Measurements from ENCODE around the gene RHBG. TPM values are rescaled to one million over a fixed set of nuclear protein-coding genes. Genes with fewer than 3 reads are reported as not detected.

Gene RHBG
- total and polyA plus RNA-seq, 2 donors, result 0.05 to 0.37 TPM

GRCh38 chr1:156388174-156389137 is 19.4 kb downstream of the RHBG start:
- H3K36me3 ChIP-seq (ENCODE audit: control insufficient read depth in 2 of 2, insufficient read depth in 2 of 2, low read length in 1 of 2), result no peaks in the 10 kb centered on the region
- peaks cover 43 to 79% of the 10 kb centered on the region in 2 donors for H3K27me3 ChIP-seq (ENCODE audit: control insufficient read depth in 2 of 2, insufficient read depth in 1 of 2, low read length in 1 of 2)
- WGBS, result 17% methylated on average over 73 of the region's 73 CpGs
- no peak overlapping the region for H3K27ac ChIP-seq (ENCODE audit: low read depth in 1 of 2, low read length in 1 of 2)
- peaks cover 0 to 5% of the 10 kb centered on the region in 2 donors for H3K4me1 ChIP-seq (ENCODE audit: control insufficient read depth in 2 of 2, insufficient read depth in 2 of 2, low read length in 2 of 2)
- no peak for DNase-seq (ENCODE audit: low read depth in 6 of 9, low spot score in 9 of 9)
- H3K4me3 ChIP-seq (ENCODE audit: low read length in 2 of 2), result no peak overlapping the region
- no peaks in the 10 kb centered on the region for H3K9me3 ChIP-seq (ENCODE audit: control insufficient read depth in 2 of 2, insufficient read depth in 1 of 2, low read length in 1 of 2)

- Histone ChIP-seq H3K36me3 (ENCODE audit: control insufficient read depth in 2 of 2, insufficient read depth in 2 of 2, low read length in 1 of 2) (no peaks in the 10 kb centered on the region), H3K9me3 (ENCODE audit: control insufficient read depth in 2 of 2, insufficient read depth in 1 of 2, low read length in 1 of 2) (no peaks in the 10 kb centered on the region), H3K4me3 (ENCODE audit: low read length in 2 of 2) (no peak overlapping the region), H3K4me1 (ENCODE audit: control insufficient read depth in 2 of 2, insufficient read depth in 2 of 2, low read length in 2 of 2) (peaks cover 0 to 5% of the 10 kb centered on the region in 2 donors), H3K27ac (ENCODE audit: low read depth in 1 of 2, low read length in 1 of 2) (no peak overlapping the region), H3K27me3 (ENCODE audit: control insufficient read depth in 2 of 2, insufficient read depth in 1 of 2, low read length in 1 of 2) (peaks cover 45 to 82% of the 10 kb centered on the region in 2 donors)
- WGBS, result 97% methylated on average over 8 of the region's 8 CpGs
- no peak for DNase-seq (ENCODE audit: low read depth in 6 of 9, low spot score in 9 of 9)
Observed at GRCh38 chr1:156389311-156389710, 20.3 kb downstream of the RHBG start.

DNA sequence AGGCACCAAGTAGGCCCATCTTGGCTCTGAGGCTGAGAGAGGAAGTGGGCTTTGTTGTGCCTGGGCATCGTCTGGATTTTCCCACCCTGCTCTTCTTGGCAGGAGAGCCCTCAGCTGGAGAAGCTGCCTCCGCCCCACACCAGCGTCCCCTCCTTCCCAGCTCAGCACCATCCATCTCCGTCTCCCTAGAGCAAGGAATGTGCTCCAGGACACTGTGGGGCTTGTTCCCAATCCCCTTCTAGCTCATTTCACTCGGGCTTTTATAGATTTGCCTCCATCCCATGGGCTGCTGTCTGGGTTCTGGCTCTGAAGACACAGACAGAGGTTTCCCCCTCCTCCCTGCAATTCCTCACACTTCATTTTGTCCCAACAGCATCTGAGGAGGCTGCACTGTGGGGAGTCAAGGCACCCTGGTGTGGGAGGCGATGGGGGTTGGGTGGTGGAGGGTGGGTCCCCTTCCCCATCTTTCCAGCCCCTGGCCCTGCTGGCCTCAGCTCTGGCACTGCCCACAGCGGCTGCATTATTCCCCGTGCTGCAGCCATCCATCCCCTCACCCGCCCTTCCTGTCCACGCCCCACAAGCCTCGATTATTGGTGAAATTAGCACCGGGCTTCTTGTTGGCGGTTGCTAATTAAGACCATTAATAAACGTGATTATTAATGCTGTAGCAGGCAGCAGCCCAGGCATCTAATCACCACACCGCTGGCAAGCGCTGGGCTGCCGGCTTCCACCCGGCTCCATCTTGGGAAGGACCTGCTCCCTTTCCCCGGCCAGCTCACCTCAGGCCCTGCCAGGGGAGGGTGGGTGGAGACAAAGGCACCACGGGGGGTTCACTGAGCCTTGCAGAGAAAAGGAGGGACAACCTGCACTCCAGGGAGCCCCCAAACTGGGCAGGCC is 21.7 kb downstream of the RHBG start:
- no peaks in the 10 kb centered on the region for H3K36me3 ChIP-seq (ENCODE audit: control insufficient read depth in 2 of 2, insufficient read depth in 2 of 2, low read length in 1 of 2)
- no peak for DNase-seq (ENCODE audit: low read depth in 6 of 9, low spot score in 9 of 9)
- WGBS, result 83% methylated on average over 20 of the region's 20 CpGs
- H3K4me1 ChIP-seq (ENCODE audit: control insufficient read depth in 2 of 2, insufficient read depth in 2 of 2, low read length in 2 of 2), result peaks cover 0 to 5% of the 10 kb centered on the region in 2 donors
- H3K27me3 ChIP-seq (ENCODE audit: control insufficient read depth in 2 of 2, insufficient read depth in 1 of 2, low read length in 1 of 2), result peaks cover 47 to 84% of the 10 kb centered on the region in 2 donors
- no peak overlapping the region for H3K4me3 ChIP-seq (ENCODE audit: low read length in 2 of 2)
- H3K27ac ChIP-seq (ENCODE audit: low read depth in 1 of 2, low read length in 1 of 2), result no peak overlapping the region
- no peaks in the 10 kb centered on the region for H3K9me3 ChIP-seq (ENCODE audit: control insufficient read depth in 2 of 2, insufficient read depth in 1 of 2, low read length in 1 of 2)

DNA sequence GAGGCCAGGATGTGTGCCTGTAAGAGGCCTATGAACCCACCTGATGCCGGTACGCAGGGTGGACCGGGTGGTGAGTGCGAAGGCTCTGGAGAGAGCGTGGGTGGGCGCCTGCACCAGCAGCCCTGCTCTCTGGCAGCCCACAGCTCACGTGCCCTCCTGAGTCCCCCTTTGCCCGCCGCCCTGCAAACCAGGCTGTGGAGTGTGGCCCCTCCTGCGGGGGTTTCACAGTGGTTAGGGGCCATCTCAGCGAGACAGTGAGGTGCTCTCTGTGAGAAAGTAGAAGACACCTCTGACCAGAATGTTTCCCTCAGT is 22.3 kb downstream of the RHBG start:
- no peak for DNase-seq (ENCODE audit: low read depth in 6 of 9, low spot score in 9 of 9)
- peaks cover 41 to 82% of the 10 kb centered on the region in 2 donors for H3K27me3 ChIP-seq (ENCODE audit: control insufficient read depth in 2 of 2, insufficient read depth in 1 of 2, low read length in 1 of 2)
- 95% methylated on average over 11 of the region's 11 CpGs for WGBS

GRCh38 chr1:156391701-156392100 is 22.7 kb downstream of the RHBG start:
- Histone ChIP-seq H3K27me3 (ENCODE audit: control insufficient read depth in 2 of 2, insufficient read depth in 1 of 2, low read length in 1 of 2) (peaks cover 39 to 78% of the 10 kb centered on the region in 2 donors), H3K36me3 (ENCODE audit: control insufficient read depth in 2 of 2, insufficient read depth in 2 of 2, low read length in 1 of 2) (no peaks in the 10 kb centered on the region), H3K9me3 (ENCODE audit: control insufficient read depth in 2 of 2, insufficient read depth in 1 of 2, low read length in 1 of 2) (no peaks in the 10 kb centered on the region), H3K4me1 (ENCODE audit: control insufficient read depth in 2 of 2, insufficient read depth in 2 of 2, low read length in 2 of 2) (no peaks in the 10 kb centered on the region), H3K4me3 (ENCODE audit: low read length in 2 of 2) (no peak overlapping the region), H3K27ac (ENCODE audit: low read depth in 1 of 2, low read length in 1 of 2) (no peak overlapping the region)
- 86% methylated on average over 8 of the region's 8 CpGs for WGBS
- no peak for DNase-seq (ENCODE audit: low read depth in 6 of 9, low spot score in 9 of 9)

More for the DNA sequence above, 22.3 kb downstream of the RHBG start:
- H3K36me3 ChIP-seq (ENCODE audit: control insufficient read depth in 2 of 2, insufficient read depth in 2 of 2, low read length in 1 of 2), result no peaks in the 10 kb centered on the region
- no peaks in the 10 kb centered on the region for H3K9me3 ChIP-seq (ENCODE audit: control insufficient read depth in 2 of 2, insufficient read depth in 1 of 2, low read length in 1 of 2)
- H3K27ac ChIP-seq (ENCODE audit: low read depth in 1 of 2, low read length in 1 of 2), result no peak overlapping the region
- H3K4me3 ChIP-seq (ENCODE audit: low read length in 2 of 2), result no peak overlapping the region
- H3K4me1 ChIP-seq (ENCODE audit: control insufficient read depth in 2 of 2, insufficient read depth in 2 of 2, low read length in 2 of 2), result no peaks in the 10 kb centered on the region

- Histone ChIP-seq H3K4me1 (ENCODE audit: control insufficient read depth in 2 of 2, insufficient read depth in 2 of 2, low read length in 2 of 2) (no peaks in the 10 kb centered on the region), H3K27me3 (ENCODE audit: control insufficient read depth in 2 of 2, insufficient read depth in 1 of 2, low read length in 1 of 2) (peaks cover 32 to 72% of the 10 kb centered on the region in 2 donors), H3K4me3 (ENCODE audit: low read length in 2 of 2) (no peak overlapping the region), H3K36me3 (ENCODE audit: control insufficient read depth in 2 of 2, insufficient read depth in 2 of 2, low read length in 1 of 2) (no peaks in the 10 kb centered on the region), H3K27ac (ENCODE audit: low read depth in 1 of 2, low read length in 1 of 2) (no peak overlapping the region), H3K9me3 (ENCODE audit: control insufficient read depth in 2 of 2, insufficient read depth in 1 of 2, low read length in 1 of 2) (no peaks in the 10 kb centered on the region)
- DNase-seq (ENCODE audit: low read depth in 6 of 9, low spot score in 9 of 9), result no peak
- WGBS, result 87% methylated on average over 13 of the region's 13 CpGs
Observed at GRCh38 chr1:156392452-156392853, 23.4 kb downstream of the RHBG start.

DNA sequence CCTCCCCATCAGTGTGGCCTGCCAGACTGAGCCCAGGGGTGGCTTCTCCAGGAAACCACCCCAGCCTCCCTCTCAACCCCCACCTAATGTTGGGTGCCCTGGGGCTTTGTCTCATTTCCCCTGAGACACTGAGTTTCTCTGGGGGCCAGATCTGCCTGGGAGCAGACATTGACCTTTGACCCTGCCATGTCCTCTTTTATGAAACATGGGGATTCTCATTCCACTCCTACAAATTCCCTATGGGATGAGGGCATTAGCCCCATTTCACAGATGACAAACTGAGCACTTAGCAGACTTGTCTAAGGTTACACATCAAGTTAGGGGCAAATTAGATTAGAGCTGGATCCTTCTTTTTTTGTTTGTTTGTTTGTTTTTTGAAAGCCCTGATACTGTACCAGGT is 24.1 kb downstream of the RHBG start:
- H3K9me3 ChIP-seq (ENCODE audit: control insufficient read depth in 2 of 2, insufficient read depth in 1 of 2, low read length in 1 of 2), result no peaks in the 10 kb centered on the region
- H3K4me3 ChIP-seq (ENCODE audit: low read length in 2 of 2), result no peak overlapping the region
- peaks cover 26 to 66% of the 10 kb centered on the region in 2 donors for H3K27me3 ChIP-seq (ENCODE audit: control insufficient read depth in 2 of 2, insufficient read depth in 1 of 2, low read length in 1 of 2)
- no peak overlapping the region for H3K27ac ChIP-seq (ENCODE audit: low read depth in 1 of 2, low read length in 1 of 2)
- no peak for DNase-seq (ENCODE audit: low read depth in 6 of 9, low spot score in 9 of 9)
- H3K36me3 ChIP-seq (ENCODE audit: control insufficient read depth in 2 of 2, insufficient read depth in 2 of 2, low read length in 1 of 2), result no peaks in the 10 kb centered on the region
- no peaks in the 10 kb centered on the region for H3K4me1 ChIP-seq (ENCODE audit: control insufficient read depth in 2 of 2, insufficient read depth in 2 of 2, low read length in 2 of 2)

DNA sequence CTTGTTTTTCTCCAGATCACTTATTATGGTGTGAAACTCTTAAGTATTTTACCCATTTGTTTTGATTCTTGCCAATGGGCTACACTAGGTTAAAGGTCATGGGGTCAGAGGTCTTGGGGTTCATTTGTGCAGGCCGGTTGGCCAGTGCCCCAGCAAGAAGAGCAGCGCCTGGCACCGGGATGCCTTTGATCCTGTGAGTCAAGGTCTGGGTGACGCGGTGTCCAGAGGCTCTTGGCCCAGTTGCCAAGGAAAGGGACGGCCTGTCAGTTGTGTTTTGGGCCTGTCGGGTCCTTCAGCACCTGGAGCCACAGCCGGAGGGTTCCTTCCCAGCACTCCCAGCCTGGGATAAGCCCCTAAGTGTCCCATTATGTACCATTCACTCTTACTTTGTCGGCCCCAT is 25.1 kb downstream of the RHBG start:
- Histone ChIP-seq H3K9me3 (ENCODE audit: control insufficient read depth in 2 of 2, insufficient read depth in 1 of 2, low read length in 1 of 2) (no peaks in the 10 kb centered on the region), H3K4me1 (ENCODE audit: control insufficient read depth in 2 of 2, insufficient read depth in 2 of 2, low read length in 2 of 2) (no peaks in the 10 kb centered on the region), H3K4me3 (ENCODE audit: low read length in 2 of 2) (no peak overlapping the region), H3K36me3 (ENCODE audit: control insufficient read depth in 2 of 2, insufficient read depth in 2 of 2, low read length in 1 of 2) (no peaks in the 10 kb centered on the region), H3K27ac (ENCODE audit: low read depth in 1 of 2, low read length in 1 of 2) (no peak overlapping the region), H3K27me3 (ENCODE audit: control insufficient read depth in 2 of 2, insufficient read depth in 1 of 2, low read length in 1 of 2) (peaks cover 16 to 56% of the 10 kb centered on the region in 2 donors)
- 94% methylated on average over 9 of the region's 9 CpGs for WGBS
- DNase-seq (ENCODE audit: low read depth in 6 of 9, low spot score in 9 of 9), result no peak
